Endothelial cell (in vitro differentiated cells): ENCODE data around the gene TIGD7. TPM values are rescaled to one million over a fixed set of nuclear protein-coding genes. Genes with fewer than 3 reads are reported as not detected.

Source experiments
- DNase-seq: peaks from one replicate; pipeline ENCODE4 v3.0.0; 2021; ENCODE audit warnings: low spot score
- H3K27ac Mint-ChIP-seq: one replicate; pipeline ENCODE4 v1.8.0; 2021; ENCODE audit warnings: mixed read lengths, inconsistent platforms; ENCODE audit not compliant: unreplicated experiment
- H3K27me3 Mint-ChIP-seq: one replicate; pipeline ENCODE4 v1.8.0; 2021; ENCODE audit warnings: mild to moderate bottlenecking, moderate library complexity, mixed read lengths, inconsistent platforms; ENCODE audit not compliant: unreplicated experiment
- H3K36me3 Mint-ChIP-seq: one replicate; pipeline ENCODE4 v1.8.0; 2021; ENCODE audit warnings: mild to moderate bottlenecking, low read depth, mixed read lengths, inconsistent platforms; ENCODE audit not compliant: unreplicated experiment
- H3K4me1 Mint-ChIP-seq: one replicate; pipeline ENCODE4 v1.8.0; 2021; ENCODE audit warnings: mild to moderate bottlenecking, mixed read lengths, inconsistent platforms; ENCODE audit not compliant: unreplicated experiment
- H3K4me3 Mint-ChIP-seq: one replicate; pipeline ENCODE4 v1.8.0; 2021; ENCODE audit warnings: mild to moderate bottlenecking, mixed read lengths, inconsistent platforms; ENCODE audit not compliant: unreplicated experiment
- H3K9me3 Mint-ChIP-seq: one replicate; pipeline ENCODE4 v1.8.0; 2021; ENCODE audit warnings: mixed read lengths, inconsistent platforms; ENCODE audit not compliant: unreplicated experiment
- total RNA-seq: library from RNA; stranded (reverse); fragmentation: NEBNext Ultra II Directional; extraction: Animal tissue kit (Norgen Biotek cat#: 25700); gene quantifications from one replicate; pipeline ENCODE4 v1.2.1, GENCODE V29; 2021; ENCODE audit not compliant: unreplicated experiment
- TF ChIP-seq, protein P1 (sequence below): fragments of 200-600 bp; sonication (generic); IDR thresholded peaks from one replicate; pipeline ENCODE4 v1.5.0; 2021; ENCODE audit warnings: antibody characterized with exemption; ENCODE audit not compliant: unreplicated experiment

Gene TIGD7
- total RNA-seq, 1 donor from 2014 or later = 2.6 TPM

DNA sequence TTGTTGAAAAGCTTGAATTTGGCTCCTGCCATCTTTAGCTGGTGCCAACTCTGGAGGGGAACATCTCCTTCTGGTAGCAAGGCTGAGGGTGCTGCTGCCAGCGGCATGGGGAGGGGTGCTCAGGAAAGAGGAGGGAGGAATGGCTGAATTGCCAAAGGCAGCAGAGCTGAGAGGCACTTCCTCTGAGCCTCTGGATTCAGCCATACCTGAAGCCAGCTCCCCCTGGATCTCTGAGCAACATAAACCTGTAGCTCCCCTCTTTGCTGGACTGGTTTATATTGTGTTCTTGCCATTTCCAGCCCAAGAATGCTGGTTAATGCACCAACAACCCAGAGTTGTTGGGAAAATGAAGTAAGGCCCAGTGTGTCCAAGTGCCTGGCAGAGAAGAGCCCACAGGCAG, 56.2 kb downstream of the TIGD7 start:
- TF ChIP-seq, protein P1, sequence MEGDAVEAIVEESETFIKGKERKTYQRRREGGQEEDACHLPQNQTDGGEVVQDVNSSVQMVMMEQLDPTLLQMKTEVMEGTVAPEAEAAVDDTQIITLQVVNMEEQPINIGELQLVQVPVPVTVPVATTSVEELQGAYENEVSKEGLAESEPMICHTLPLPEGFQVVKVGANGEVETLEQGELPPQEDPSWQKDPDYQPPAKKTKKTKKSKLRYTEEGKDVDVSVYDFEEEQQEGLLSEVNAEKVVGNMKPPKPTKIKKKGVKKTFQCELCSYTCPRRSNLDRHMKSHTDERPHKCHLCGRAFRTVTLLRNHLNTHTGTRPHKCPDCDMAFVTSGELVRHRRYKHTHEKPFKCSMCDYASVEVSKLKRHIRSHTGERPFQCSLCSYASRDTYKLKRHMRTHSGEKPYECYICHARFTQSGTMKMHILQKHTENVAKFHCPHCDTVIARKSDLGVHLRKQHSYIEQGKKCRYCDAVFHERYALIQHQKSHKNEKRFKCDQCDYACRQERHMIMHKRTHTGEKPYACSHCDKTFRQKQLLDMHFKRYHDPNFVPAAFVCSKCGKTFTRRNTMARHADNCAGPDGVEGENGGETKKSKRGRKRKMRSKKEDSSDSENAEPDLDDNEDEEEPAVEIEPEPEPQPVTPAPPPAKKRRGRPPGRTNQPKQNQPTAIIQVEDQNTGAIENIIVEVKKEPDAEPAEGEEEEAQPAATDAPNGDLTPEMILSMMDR = no peak
- peaks cover 14% of the 10 kb centered on the region for H3K9me3 Mint-ChIP-seq

More for the DNA sequence above, 56.2 kb downstream of the TIGD7 start:
- H3K27me3 Mint-ChIP-seq = peaks cover 7% of the 10 kb centered on the region
- H3K27ac Mint-ChIP-seq = no peak overlapping the region
- H3K4me1 Mint-ChIP-seq = no peaks in the 10 kb centered on the region
- DNase-seq = no peak
- peaks cover 10% of the 10 kb centered on the region for H3K36me3 Mint-ChIP-seq
- H3K4me3 Mint-ChIP-seq = no peak overlapping the region

Other genes with a start within 250 kb of the TIGD7 start
- 1.7 TPM for gene IL32, start 239.8 kb downstream of the TIGD7 start, total RNA-seq
- gene ZSCAN10, start 206.1 kb downstream of the TIGD7 start, total RNA-seq = 50.7 TPM
- 22.8 TPM for gene ZNF205, start 192.8 kb downstream of the TIGD7 start, total RNA-seq
- gene ZNF213, start 170.4 kb downstream of the TIGD7 start, total RNA-seq = 10.1 TPM
- gene OR1F1, start 117.2 kb downstream of the TIGD7 start, total RNA-seq = not detected
- gene ZNF200, start 70.3 kb downstream of the TIGD7 start, total RNA-seq = 13.4 TPM
- not detected for gene MEFV, start 48.8 kb downstream of the TIGD7 start, total RNA-seq
- 43.7 TPM for gene ZNF263, start 21.9 kb downstream of the TIGD7 start, total RNA-seq
- gene ZNF75A, start 67 bp upstream of the TIGD7 start, total RNA-seq = 27.0 TPM
- not detected for gene OR2C1, start 50.5 kb upstream of the TIGD7 start, total RNA-seq
- 16.6 TPM for gene ZSCAN32, start 95.6 kb upstream of the TIGD7 start, total RNA-seq
- gene ZNF174, start 95.8 kb upstream of the TIGD7 start, total RNA-seq = 10.3 TPM
- gene ZNF597, start 138.1 kb upstream of the TIGD7 start, total RNA-seq = 5.7 TPM
- 75.5 TPM for gene NAA60, start 138.2 kb upstream of the TIGD7 start, total RNA-seq
- gene C16orf90, start 190.1 kb upstream of the TIGD7 start, total RNA-seq = not detected
- gene CLUAP1, start 195.6 kb upstream of the TIGD7 start, total RNA-seq = 15.8 TPM